NCI-H526 treated with DMSO at 0.1 percent for 48 hours (cell line): Measurements from ENCODE around the gene ATOH8.
A peak's percentile ranks its signal among the peaks of the same experiment; 100 is the strongest.

Experiments
- DNase-seq: peaks from one replicate; lab custom pipeline; 2025; lab: John Stamatoyannopoulos, UW

The ATOH8 gene

GRCh38 chr2:85718885-85719492 is 34.8 kb upstream of the ATOH8 start:
- DNase-seq, result no peak

GRCh38 chr2:85719609-85720240 is 34.1 kb upstream of the ATOH8 start:
- DNase-seq, result no peak

GRCh38 chr2:85720533-85720932 is 33.3 kb upstream of the ATOH8 start:
- DNase-seq, result no peak

- DNase-seq, result no peak
These were observed 32.1 kb upstream of the ATOH8 start for GRCh38 chr2:85721641-85722040.

- no peak for DNase-seq
These were observed 31.3 kb upstream of the ATOH8 start for GRCh38 chr2:85722519-85722918.

GRCh38 chr2:85723707-85724360 is 30.0 kb upstream of the ATOH8 start:
- no peak for DNase-seq

- DNase-seq, result no peak
These were observed 29.0 kb upstream of the ATOH8 start for GRCh38 chr2:85724731-85725181.

- DNase-seq, result no peak
These were observed 28.3 kb upstream of the ATOH8 start for GRCh38 chr2:85725451-85725850.

- no peak for DNase-seq
These were observed 26.0 kb upstream of the ATOH8 start for GRCh38 chr2:85727798-85728197.

- DNase-seq, result no peak
These were observed 25.4 kb upstream of the ATOH8 start for GRCh38 chr2:85728342-85728741.

GRCh38 chr2:85728883-85729824 is 24.6 kb upstream of the ATOH8 start:
- DNase-seq, result peak; percentile 35

- no peak for DNase-seq
These were observed 23.8 kb upstream of the ATOH8 start for GRCh38 chr2:85729825-85730510.

GRCh38 chr2:85730686-85731230 is 23.0 kb upstream of the ATOH8 start:
- no peak for DNase-seq

GRCh38 chr2:85731606-85732005 is 22.2 kb upstream of the ATOH8 start:
- no peak for DNase-seq

- no peak for DNase-seq
These were observed 21.2 kb upstream of the ATOH8 start for GRCh38 chr2:85732467-85733120.

GRCh38 chr2:85733121-85733960 is 20.4 kb upstream of the ATOH8 start:
- DNase-seq, result no peak

GRCh38 chr2:85734015-85734414 is 19.8 kb upstream of the ATOH8 start:
- no peak for DNase-seq

- no peak for DNase-seq
These were observed 18.7 kb upstream of the ATOH8 start for GRCh38 chr2:85734942-85735608.

GRCh38 chr2:85735691-85736090 is 18.1 kb upstream of the ATOH8 start:
- DNase-seq, result no peak
